ENCODE results near the gene DAGLA. TPM values are rescaled to one million over a fixed set of nuclear protein-coding genes. Genes with fewer than 3 reads are reported as not detected.

Gene DAGLA
- total and polyA plus RNA-seq, 2 of the 13 experiments (the other 11 are each of a cell fraction or from before 2014, with no cell fraction given) = 2.6 to 3.9 TPM

DNA sequence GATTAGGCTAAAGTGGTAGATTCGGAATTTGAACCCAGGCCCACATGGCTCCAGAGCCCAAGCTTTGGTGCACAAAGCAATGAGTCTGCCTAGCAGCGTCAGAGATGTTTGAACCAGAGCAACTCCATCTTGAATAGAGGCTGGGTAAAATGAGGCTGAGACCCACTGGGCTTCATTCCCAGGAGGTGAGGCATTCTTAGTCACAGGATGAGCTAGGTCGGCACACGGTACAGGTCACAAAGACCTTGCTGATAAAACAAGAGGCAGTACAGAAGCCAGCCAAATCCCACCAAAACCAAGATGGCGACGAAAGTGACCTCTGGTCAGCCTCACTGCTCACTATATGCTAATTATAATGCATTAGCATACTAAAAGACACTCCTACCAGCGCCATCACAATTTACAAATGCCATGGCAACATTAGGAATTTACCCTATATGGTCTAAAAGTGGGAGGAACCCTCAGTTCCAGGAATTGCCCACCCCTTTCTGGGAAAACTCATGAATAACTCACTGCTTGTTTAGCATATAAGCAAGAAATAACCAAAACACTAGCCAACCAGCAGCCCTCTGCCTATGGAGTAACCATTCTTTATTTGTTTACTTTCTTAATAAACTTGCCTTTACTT, 40.3 kb upstream of the DAGLA start (continued):
- no peak for TF ChIP-seq AHDC1 (CRISPR knock-in tag; IDR thresholded peaks at IDR 0.05; ENCODE audit: borderline replicate concordance)
- no peak for TF ChIP-seq U2AF1 (optimal IDR thresholded peaks at IDR 0.05; ENCODE audit: low read depth, low read length)
- no peak for TF ChIP-seq BCLAF1 (IDR thresholded peaks at IDR 0.05)
- TF ChIP-seq MTA1 (CRISPR knock-in tag; IDR thresholded peaks at IDR 0.05; ENCODE audit: borderline replicate concordance) = no peak
- no peak for TF ChIP-seq ARID3A (IDR thresholded peaks at IDR 0.05; ENCODE audit: low read depth, low read length)
- TF ChIP-seq ZMYM2 (CRISPR knock-in tag; IDR thresholded peaks at IDR 0.05) = no peak
- TF ChIP-seq, protein P1, sequence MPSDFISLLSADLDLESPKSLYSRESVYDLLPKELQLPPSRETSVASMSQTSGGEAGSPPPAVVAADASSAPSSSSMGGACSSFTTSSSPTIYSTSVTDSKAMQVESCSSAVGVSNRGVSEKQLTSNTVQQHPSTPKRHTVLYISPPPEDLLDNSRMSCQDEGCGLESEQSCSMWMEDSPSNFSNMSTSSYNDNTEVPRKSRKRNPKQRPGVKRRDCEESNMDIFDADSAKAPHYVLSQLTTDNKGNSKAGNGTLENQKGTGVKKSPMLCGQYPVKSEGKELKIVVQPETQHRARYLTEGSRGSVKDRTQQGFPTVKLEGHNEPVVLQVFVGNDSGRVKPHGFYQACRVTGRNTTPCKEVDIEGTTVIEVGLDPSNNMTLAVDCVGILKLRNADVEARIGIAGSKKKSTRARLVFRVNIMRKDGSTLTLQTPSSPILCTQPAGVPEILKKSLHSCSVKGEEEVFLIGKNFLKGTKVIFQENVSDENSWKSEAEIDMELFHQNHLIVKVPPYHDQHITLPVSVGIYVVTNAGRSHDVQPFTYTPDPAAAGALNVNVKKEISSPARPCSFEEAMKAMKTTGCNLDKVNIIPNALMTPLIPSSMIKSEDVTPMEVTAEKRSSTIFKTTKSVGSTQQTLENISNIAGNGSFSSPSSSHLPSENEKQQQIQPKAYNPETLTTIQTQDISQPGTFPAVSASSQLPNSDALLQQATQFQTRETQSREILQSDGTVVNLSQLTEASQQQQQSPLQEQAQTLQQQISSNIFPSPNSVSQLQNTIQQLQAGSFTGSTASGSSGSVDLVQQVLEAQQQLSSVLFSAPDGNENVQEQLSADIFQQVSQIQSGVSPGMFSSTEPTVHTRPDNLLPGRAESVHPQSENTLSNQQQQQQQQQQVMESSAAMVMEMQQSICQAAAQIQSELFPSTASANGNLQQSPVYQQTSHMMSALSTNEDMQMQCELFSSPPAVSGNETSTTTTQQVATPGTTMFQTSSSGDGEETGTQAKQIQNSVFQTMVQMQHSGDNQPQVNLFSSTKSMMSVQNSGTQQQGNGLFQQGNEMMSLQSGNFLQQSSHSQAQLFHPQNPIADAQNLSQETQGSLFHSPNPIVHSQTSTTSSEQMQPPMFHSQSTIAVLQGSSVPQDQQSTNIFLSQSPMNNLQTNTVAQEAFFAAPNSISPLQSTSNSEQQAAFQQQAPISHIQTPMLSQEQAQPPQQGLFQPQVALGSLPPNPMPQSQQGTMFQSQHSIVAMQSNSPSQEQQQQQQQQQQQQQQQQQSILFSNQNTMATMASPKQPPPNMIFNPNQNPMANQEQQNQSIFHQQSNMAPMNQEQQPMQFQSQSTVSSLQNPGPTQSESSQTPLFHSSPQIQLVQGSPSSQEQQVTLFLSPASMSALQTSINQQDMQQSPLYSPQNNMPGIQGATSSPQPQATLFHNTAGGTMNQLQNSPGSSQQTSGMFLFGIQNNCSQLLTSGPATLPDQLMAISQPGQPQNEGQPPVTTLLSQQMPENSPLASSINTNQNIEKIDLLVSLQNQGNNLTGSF (CRISPR knock-in tag; IDR thresholded peaks at IDR 0.05) = no peak
- TF ChIP-seq MED1 (CRISPR knock-in tag; IDR thresholded peaks at IDR 0.05) = no peak
- no peak for TF ChIP-seq DZIP1 (CRISPR knock-in tag; IDR thresholded peaks at IDR 0.05)
